WI38 (cell line): Measurements from ENCODE around the gene CDC42.

ENCODE experiments used
- H3K4me3 ChIP-seq: 2 replicates; pipeline ENCODE4 v1.5.1; 2011; ENCODE audit warnings: low read depth, mild to moderate bottlenecking, control low read depth, low read length
- CTCF ChIP-seq: IDR thresholded peaks from 2 replicates; pipeline ENCODE4 v1.5.1; 2012; ENCODE audit warnings: low read depth, mild to moderate bottlenecking, control low read depth, low read length

Gene CDC42

GRCh38 chr1:22115286-22115685, 62.8 kb downstream of the CDC42 start:
- no peak overlapping the region for H3K4me3 ChIP-seq
- no peak for TF ChIP-seq CTCF

- no peak overlapping the region for H3K4me3 ChIP-seq
- TF ChIP-seq CTCF: no peak
Observed at GRCh38 chr1:22117238-22117637, 64.7 kb downstream of the CDC42 start.

GRCh38 chr1:22117851-22118250, 65.3 kb downstream of the CDC42 start:
- TF ChIP-seq CTCF: no peak

GRCh38 chr1:22118291-22118992, 65.9 kb downstream of the CDC42 start:
- TF ChIP-seq CTCF: no peak

More at GRCh38 chr1:22117851-22118250, 65.3 kb downstream of the CDC42 start:
- H3K4me3 ChIP-seq: no peak overlapping the region

GRCh38 chr1:22119626-22120468, 67.3 kb downstream of the CDC42 start:
- no peak overlapping the region for H3K4me3 ChIP-seq
- no peak for TF ChIP-seq CTCF

More at GRCh38 chr1:22118291-22118992, 65.9 kb downstream of the CDC42 start:
- H3K4me3 ChIP-seq: no peak overlapping the region

GRCh38 chr1:22120469-22120790, 67.9 kb downstream of the CDC42 start:
- no peak for TF ChIP-seq CTCF
- no peak overlapping the region for H3K4me3 ChIP-seq

- TF ChIP-seq CTCF: no peak
- H3K4me3 ChIP-seq: no peak overlapping the region
Observed at GRCh38 chr1:22121421-22121911, 69.0 kb downstream of the CDC42 start.
